Measurements from ENCODE around the gene CYP11A1. TPM values are rescaled to one million over a fixed set of nuclear protein-coding genes. Genes with fewer than 3 reads are reported as not detected.

Gene CYP11A1
- total and polyA plus RNA-seq, 10 of the 15 experiments (the other 5 are each of a cell fraction or from before 2014, with no cell fraction given), result 0.11 to 1.2 (median 0.23) TPM; not detected in 5

DNA sequence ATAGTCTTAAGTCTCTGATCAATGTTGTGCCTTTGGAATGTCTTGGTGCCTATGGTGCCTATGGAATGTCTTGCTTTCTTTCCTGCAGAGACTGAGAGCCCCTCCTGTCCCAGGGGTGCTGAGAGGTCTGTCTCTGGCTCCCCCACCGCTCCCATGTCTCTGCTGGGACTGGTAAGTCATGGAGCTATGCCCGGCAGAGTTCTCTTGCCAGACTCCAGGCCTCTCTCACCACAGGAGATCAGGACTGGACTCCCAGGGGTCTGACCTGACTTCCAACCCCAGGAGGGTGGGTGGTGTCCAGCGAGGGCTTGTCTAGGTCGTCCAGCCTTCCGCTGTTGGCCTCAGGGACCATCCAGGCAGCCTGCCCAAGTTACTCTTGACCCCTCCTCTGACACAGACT lies 14.0 kb upstream of the CYP11A1 start:
- Histone ChIP-seq H2AFZ (ENCODE audit: control insufficient read depth, low read depth, low read length) (no peak overlapping the region), H3K9ac (ENCODE audit: control insufficient read depth, insufficient read depth, low read length) (no peak overlapping the region), H3K27me3 (replicated peaks in 1 of 2; ENCODE audit: control insufficient read depth in 2 of 2, insufficient read depth in 2 of 2, low read length in 1 of 2) (no peaks in the 10 kb centered on the region), H3K4me3 (no peak overlapping the region), H3K4me2 (ENCODE audit: control insufficient read depth, insufficient read depth) (no peak overlapping the region), H3K27ac (ENCODE audit: control insufficient read depth, insufficient read depth) (no peak overlapping the region), H3K4me1 (ENCODE audit: control insufficient read depth, insufficient read depth, low read length) (peaks cover 71% of the 10 kb centered on the region), H3K36me3 (ENCODE audit: control insufficient read depth in 2 of 2, insufficient read depth in 2 of 2, low read length in 1 of 2) (no peaks in the 10 kb centered on the region; a peak in 1 of 4 replicates), H3K79me2 (ENCODE audit: control insufficient read depth, insufficient read depth, low read length) (peaks cover 28% of the 10 kb centered on the region), H4K20me1 (ENCODE audit: control insufficient read depth, insufficient read depth) (no peaks in the 10 kb centered on the region), H3K9me3 (replicated peaks; ENCODE audit: control insufficient read depth, insufficient read depth, low read length) (no peaks in the 10 kb centered on the region)
- ATAC-seq (no peak), FAIRE-seq (no peak), DNase-seq (ENCODE audit: low read depth, low spot score) (no peak)
- RAD21 ChIA-PET (ENCODE audit: unreplicated experiment), result interaction anchor here (1.0 to 7.4 kb wide), 6 partner anchors 13 to 80 kb away, joined by 3 to 228 read pairs (median 62); partner anchors contain the start of genes SEMA7A and UBL7
- no TSS peak for BruUV-seq (replicated peaks)
- POLR2A ChIA-PET, result interaction anchor here (0.6 to 15.8 kb wide), 5 partner anchors 14 to 341 kb away, joined by 3 to 302 read pairs (median 5); no protein-coding TSS in a partner anchor
- TF ChIP-seq, protein P1, sequence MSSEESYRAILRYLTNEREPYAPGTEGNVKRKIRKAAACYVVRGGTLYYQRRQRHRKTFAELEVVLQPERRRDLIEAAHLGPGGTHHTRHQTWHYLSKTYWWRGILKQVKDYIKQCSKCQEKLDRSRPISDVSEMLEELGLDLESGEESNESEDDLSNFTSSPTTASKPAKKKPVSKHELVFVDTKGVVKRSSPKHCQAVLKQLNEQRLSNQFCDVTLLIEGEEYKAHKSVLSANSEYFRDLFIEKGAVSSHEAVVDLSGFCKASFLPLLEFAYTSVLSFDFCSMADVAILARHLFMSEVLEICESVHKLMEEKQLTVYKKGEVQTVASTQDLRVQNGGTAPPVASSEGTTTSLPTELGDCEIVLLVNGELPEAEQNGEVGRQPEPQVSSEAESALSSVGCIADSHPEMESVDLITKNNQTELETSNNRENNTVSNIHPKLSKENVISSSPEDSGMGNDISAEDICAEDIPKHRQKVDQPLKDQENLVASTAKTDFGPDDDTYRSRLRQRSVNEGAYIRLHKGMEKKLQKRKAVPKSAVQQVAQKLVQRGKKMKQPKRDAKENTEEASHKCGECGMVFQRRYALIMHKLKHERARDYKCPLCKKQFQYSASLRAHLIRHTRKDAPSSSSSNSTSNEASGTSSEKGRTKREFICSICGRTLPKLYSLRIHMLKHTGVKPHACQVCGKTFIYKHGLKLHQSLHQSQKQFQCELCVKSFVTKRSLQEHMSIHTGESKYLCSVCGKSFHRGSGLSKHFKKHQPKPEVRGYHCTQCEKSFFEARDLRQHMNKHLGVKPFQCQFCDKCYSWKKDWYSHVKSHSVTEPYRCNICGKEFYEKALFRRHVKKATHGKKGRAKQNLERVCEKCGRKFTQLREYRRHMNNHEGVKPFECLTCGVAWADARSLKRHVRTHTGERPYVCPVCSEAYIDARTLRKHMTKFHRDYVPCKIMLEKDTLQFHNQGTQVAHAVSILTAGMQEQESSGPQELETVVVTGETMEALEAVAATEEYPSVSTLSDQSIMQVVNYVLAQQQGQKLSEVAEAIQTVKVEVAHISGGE (CRISPR knock-in tag; IDR thresholded peaks at IDR 0.05), result no peak
- TF ChIP-seq NR2F1 (conservative IDR thresholded peaks at IDR 0.05), result no peak
- TF ChIP-seq MEF2A (IDR thresholded peaks at IDR 0.05; ENCODE audit: insufficient read depth, low read depth, low read length), result no peak
- TF ChIP-seq, protein P2, sequence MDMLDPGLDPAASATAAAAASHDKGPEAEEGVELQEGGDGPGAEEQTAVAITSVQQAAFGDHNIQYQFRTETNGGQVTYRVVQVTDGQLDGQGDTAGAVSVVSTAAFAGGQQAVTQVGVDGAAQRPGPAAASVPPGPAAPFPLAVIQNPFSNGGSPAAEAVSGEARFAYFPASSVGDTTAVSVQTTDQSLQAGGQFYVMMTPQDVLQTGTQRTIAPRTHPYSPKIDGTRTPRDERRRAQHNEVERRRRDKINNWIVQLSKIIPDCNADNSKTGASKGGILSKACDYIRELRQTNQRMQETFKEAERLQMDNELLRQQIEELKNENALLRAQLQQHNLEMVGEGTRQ (IDR thresholded peaks at IDR 0.05; ENCODE audit: borderline replicate concordance, low read depth, low read length), result no peak
- no peak for TF ChIP-seq YBX1 (IDR thresholded peaks at IDR 0.05)
- TF ChIP-seq, protein P3, sequence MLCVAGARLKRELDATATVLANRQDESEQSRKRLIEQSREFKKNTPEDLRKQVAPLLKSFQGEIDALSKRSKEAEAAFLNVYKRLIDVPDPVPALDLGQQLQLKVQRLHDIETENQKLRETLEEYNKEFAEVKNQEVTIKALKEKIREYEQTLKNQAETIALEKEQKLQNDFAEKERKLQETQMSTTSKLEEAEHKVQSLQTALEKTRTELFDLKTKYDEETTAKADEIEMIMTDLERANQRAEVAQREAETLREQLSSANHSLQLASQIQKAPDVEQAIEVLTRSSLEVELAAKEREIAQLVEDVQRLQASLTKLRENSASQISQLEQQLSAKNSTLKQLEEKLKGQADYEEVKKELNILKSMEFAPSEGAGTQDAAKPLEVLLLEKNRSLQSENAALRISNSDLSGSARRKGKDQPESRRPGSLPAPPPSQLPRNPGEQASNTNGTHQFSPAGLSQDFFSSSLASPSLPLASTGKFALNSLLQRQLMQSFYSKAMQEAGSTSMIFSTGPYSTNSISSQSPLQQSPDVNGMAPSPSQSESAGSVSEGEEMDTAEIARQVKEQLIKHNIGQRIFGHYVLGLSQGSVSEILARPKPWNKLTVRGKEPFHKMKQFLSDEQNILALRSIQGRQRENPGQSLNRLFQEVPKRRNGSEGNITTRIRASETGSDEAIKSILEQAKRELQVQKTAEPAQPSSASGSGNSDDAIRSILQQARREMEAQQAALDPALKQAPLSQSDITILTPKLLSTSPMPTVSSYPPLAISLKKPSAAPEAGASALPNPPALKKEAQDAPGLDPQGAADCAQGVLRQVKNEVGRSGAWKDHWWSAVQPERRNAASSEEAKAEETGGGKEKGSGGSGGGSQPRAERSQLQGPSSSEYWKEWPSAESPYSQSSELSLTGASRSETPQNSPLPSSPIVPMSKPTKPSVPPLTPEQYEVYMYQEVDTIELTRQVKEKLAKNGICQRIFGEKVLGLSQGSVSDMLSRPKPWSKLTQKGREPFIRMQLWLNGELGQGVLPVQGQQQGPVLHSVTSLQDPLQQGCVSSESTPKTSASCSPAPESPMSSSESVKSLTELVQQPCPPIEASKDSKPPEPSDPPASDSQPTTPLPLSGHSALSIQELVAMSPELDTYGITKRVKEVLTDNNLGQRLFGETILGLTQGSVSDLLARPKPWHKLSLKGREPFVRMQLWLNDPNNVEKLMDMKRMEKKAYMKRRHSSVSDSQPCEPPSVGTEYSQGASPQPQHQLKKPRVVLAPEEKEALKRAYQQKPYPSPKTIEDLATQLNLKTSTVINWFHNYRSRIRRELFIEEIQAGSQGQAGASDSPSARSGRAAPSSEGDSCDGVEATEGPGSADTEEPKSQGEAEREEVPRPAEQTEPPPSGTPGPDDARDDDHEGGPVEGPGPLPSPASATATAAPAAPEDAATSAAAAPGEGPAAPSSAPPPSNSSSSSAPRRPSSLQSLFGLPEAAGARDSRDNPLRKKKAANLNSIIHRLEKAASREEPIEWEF (IDR thresholded peaks at IDR 0.05; ENCODE audit: insufficient replicate concordance, low read depth, low read length), result no peak
- CTCF ChIA-PET, result interaction anchor here (1.1 to 21.7 kb wide), 5 partner anchors 19 to 240 kb away, joined by 3 to 655 read pairs (median 15); partner anchors contain the start of genes SEMA7A and UBL7
- intact Hi-C loops (cut with micrococcal nuclease; ENCODE audit: unreplicated experiment), result no loop called here
- in situ Hi-C loops (cut with MboI), result loop anchor here (5.0 kb wide), 2 partner anchors 56 to 161 kb away; partner anchors contain the start of gene ARID3B
- WGBS (ENCODE audit: insufficient coverage, insufficient replicate concordance, low lambda C conversion rate, missing lambda C conversion rate), result 82% methylated on average over 5 of the region's 5 CpGs
- SMC1A ChIA-PET (ENCODE audit: uncharacterized antibody, unreplicated experiment), result interaction anchor here (0.6 to 21.3 kb wide), 9 partner anchors 17 to 233 kb away, joined by 3 to 544 read pairs (median 5); partner anchors contain the start of genes SEMA7A and UBL7
